ENCODE measurements around the gene ANO10. TPM values are rescaled to one million over a fixed set of nuclear protein-coding genes. Genes with fewer than 3 reads are reported as not detected.

The ANO10 gene
- total RNA-seq, 4 donors from 2014 or later = 32.8 to 111 (median 54.3) TPM

DNA sequence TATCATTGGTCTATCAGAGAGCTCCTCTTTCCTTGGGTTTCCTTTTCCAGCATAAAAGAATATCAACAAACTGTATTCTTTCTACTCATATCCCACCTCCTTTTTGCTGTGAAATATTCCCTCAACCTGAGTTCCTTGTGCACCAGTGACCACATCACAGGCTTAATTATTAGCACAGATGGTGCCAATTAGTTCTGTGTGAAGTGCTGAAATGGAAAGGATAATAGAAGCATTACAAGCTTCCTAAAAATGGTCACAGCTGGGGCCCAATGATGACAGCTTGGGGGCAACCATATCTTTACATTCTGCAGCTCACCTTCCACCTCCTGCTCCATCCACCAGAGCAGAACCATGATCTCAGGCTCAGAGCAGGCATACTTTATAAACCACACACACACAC, 84.6 kb downstream of the ANO10 start:
- Histone ChIP-seq H3K4me1 (no peaks in the 10 kb centered on the region), H3K27ac (no peak overlapping the region), H3K9me3 (no peaks in the 10 kb centered on the region), H3K36me3 (no peaks in the 10 kb centered on the region), H3K27me3 (no peaks in the 10 kb centered on the region), H3K4me3 (no peak overlapping the region)
- TF ChIP-seq, protein P1, sequence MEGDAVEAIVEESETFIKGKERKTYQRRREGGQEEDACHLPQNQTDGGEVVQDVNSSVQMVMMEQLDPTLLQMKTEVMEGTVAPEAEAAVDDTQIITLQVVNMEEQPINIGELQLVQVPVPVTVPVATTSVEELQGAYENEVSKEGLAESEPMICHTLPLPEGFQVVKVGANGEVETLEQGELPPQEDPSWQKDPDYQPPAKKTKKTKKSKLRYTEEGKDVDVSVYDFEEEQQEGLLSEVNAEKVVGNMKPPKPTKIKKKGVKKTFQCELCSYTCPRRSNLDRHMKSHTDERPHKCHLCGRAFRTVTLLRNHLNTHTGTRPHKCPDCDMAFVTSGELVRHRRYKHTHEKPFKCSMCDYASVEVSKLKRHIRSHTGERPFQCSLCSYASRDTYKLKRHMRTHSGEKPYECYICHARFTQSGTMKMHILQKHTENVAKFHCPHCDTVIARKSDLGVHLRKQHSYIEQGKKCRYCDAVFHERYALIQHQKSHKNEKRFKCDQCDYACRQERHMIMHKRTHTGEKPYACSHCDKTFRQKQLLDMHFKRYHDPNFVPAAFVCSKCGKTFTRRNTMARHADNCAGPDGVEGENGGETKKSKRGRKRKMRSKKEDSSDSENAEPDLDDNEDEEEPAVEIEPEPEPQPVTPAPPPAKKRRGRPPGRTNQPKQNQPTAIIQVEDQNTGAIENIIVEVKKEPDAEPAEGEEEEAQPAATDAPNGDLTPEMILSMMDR (IDR thresholded peaks at IDR 0.05) = no peak
- TF ChIP-seq POLR2A (IDR thresholded peaks at IDR 0.05) = no peak
- DNase-seq = no peak
- intact Hi-C loops (cut with DNase I; ENCODE audit: low total_unique reads) = no loop called here

DNA sequence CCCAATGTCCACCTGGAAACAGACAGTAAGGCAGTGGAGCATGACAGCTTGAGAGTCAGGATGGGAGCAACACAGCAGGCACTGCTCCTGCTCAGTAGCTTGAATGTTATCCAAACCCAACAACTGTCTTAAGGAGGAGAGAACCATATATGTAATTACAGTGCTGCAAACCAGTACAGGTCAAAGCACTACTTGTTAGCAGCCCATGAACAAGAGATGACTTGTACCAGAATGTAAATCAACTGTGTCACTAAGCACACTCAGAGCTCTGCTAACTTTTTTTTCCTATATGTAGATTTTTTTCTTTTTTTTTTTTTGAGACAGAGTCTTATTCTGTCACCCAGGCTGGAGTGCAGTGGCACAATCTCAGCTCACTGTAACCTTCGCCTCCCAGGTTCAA, 87.1 kb downstream of the ANO10 start:
- no peaks in the 10 kb centered on the region for H3K27me3 ChIP-seq
- intact Hi-C loops (cut with DNase I; ENCODE audit: low total_unique reads) = no loop called here
- no peak for DNase-seq

DNA sequence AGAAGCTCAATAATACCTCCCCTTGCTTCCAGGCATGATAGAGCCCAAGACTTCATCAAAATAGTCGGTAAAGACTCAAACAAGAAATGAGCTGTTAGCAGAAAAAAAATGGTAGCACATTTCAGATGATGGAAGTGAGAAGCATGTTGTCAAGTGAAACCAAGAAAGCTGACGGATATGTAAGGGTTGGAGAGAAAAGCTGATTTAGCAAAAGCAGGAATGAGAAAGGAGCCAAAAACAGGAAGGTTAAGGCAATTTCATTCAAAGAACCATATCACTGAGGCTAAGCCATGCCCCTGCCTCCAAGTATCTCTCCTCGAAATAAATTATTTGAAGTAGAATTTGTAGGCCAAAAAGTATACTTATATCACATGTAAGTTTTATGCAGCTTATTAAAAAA, 88.8 kb downstream of the ANO10 start:
- Histone ChIP-seq H3K27ac (no peak overlapping the region), H3K4me1 (no peaks in the 10 kb centered on the region), H3K36me3 (no peaks in the 10 kb centered on the region), H3K4me3 (no peak overlapping the region), H3K27me3 (no peaks in the 10 kb centered on the region), H3K9me3 (no peaks in the 10 kb centered on the region)
- intact Hi-C loops (cut with DNase I; ENCODE audit: low total_unique reads) = no loop called here
- DNase-seq = no peak
- TF ChIP-seq, protein P1 (IDR thresholded peaks at IDR 0.05) = no peak
- no peak for TF ChIP-seq POLR2A (IDR thresholded peaks at IDR 0.05)

More for the DNA sequence above, 87.1 kb downstream of the ANO10 start:
- H3K9me3 ChIP-seq = no peaks in the 10 kb centered on the region
- no peak overlapping the region for H3K4me3 ChIP-seq
- H3K27ac ChIP-seq = no peak overlapping the region
- TF ChIP-seq POLR2A (IDR thresholded peaks at IDR 0.05) = no peak
- TF ChIP-seq, protein P1 (IDR thresholded peaks at IDR 0.05) = no peak
- H3K4me1 ChIP-seq = no peaks in the 10 kb centered on the region
- no peaks in the 10 kb centered on the region for H3K36me3 ChIP-seq

DNA sequence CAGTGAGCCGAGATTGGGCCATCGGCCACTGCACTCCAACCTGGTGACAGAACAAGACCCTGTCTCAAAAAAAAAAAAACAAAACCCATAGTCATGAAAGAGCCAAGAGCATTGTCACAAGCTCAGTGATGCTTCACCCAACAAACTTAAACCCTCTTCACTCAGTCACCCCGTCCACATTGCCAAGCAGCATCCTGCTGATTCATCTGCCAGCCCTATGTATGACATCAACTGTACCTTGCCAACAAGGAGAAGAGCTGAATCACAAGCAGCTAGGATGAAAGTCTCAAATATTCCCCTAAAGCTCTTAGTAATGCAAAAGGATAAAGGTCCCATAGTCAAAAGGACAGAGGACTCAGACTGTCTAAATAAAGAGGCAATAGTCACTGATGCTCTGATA, 90.0 kb downstream of the ANO10 start:
- no peak for DNase-seq
- Histone ChIP-seq H3K27ac (no peak overlapping the region), H3K9me3 (no peaks in the 10 kb centered on the region), H3K36me3 (no peaks in the 10 kb centered on the region), H3K4me1 (no peaks in the 10 kb centered on the region), H3K27me3 (no peaks in the 10 kb centered on the region), H3K4me3 (no peak overlapping the region)
- intact Hi-C loops (cut with DNase I; ENCODE audit: low total_unique reads) = no loop called here
- TF ChIP-seq, protein P1 (IDR thresholded peaks at IDR 0.05) = no peak
- TF ChIP-seq POLR2A (IDR thresholded peaks at IDR 0.05) = no peak

DNA sequence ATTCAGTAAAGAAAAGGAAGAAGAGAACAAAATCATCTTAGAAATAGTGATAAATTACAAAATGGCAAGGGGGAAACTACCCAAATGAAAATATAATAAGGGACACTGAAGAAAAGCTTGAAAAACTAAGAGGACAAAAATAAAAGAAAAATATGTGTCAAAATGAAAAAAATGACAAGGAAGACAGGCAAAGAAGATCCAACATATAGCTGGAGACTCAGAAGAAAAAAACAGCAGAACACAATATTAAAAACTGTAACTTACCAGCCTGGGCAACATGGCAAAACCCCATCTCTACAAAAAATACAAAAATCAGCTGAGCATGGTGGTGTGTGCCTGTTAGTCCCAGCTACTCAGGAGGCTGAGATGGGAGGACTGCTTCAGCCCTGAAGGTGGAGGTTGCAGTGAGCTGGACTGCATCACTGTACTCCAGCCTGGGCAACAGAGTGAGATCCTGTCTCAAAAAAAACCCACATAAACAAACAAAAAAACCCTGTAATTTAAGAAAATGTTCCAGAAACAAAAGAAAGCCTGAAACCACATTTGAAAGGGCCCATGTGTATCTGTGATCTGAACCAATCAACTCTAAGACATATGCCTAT, 93.2 kb downstream of the ANO10 start:
- Histone ChIP-seq H3K4me1 (no peaks in the 10 kb centered on the region), H3K36me3 (no peaks in the 10 kb centered on the region), H3K9me3 (no peaks in the 10 kb centered on the region), H3K4me3 (no peak overlapping the region), H3K27me3 (no peaks in the 10 kb centered on the region), H3K27ac (no peak overlapping the region)
- no peak for TF ChIP-seq POLR2A (IDR thresholded peaks at IDR 0.05)
- TF ChIP-seq, protein P1 (IDR thresholded peaks at IDR 0.05) = no peak
- intact Hi-C loops (cut with DNase I; ENCODE audit: low total_unique reads) = no loop called here
- no peak for DNase-seq

Measured in uterus (tissue), 4 donors.